PC-9 (cell line): ENCODE measurements around the gene DTX1. TPM values are rescaled to one million over a fixed set of nuclear protein-coding genes. Genes with fewer than 3 reads are reported as not detected.

Source experiments
- BruUV-seq: library from RNA; stranded (reverse); fragments of 400-500 nt; replicated peaks from 2 replicates; lab custom pipeline; 2021; lab: Mats Ljungman, UMichigan
- CTCF ChIA-PET: fragments of 300-600 bp; sonication (Branson Sonifier 250); formaldehyde crosslinking; loops from one replicate; lab custom pipeline; 2022; ENCODE audit warnings: antibody characterized with exemption; lab: Charles Lee
- POLR2A ChIA-PET: fragments of 300-600 bp; sonication (Branson Sonifier 250); formaldehyde crosslinking; loops from one replicate; lab custom pipeline; 2022; ENCODE audit warnings: antibody characterized with exemption; ENCODE audit not compliant: unreplicated experiment; lab: Charles Lee
- DNase-seq, 2 experiments: peaks; one replicate each; pipeline versions ENCODE4 v3.0.0 to v3.0.0-alpha.2; 2015 to 2022; ENCODE audit warnings: mixed read lengths in 1 of 2
- H2AFZ ChIP-seq: fragments of 200-600 bp; sonication (generic); 2 replicates; pipeline ENCODE4 v1.8.1; 2017; ENCODE audit warnings: antibody characterized with exemption
- H3F3A ChIP-seq: fragments of 200-600 bp; sonication (generic); 2 replicates; pipeline ENCODE4 v1.8.1; 2017; ENCODE audit warnings: antibody characterized with exemption, mild to moderate bottlenecking, low read depth; ENCODE audit not compliant: insufficient read depth
- H3K27ac ChIP-seq: fragments of 200-600 bp; sonication (generic); 2 replicates; pipeline ENCODE4 v1.6.1; 2016; ENCODE audit warnings: mixed run types
- H3K27me3 ChIP-seq: fragments of 200-600 bp; sonication (generic); 2 replicates; pipeline ENCODE4 v1.6.1; 2016; ENCODE audit warnings: low read depth, mixed run types; ENCODE audit not compliant: insufficient read depth
- H3K36me3 ChIP-seq: fragments of 200-600 bp; sonication (generic); 2 replicates; pipeline ENCODE4 v1.6.1; 2016; ENCODE audit warnings: low read depth, mixed run types
- H3K4me1 ChIP-seq: fragments of 200-600 bp; sonication (generic); replicated peaks from 2 replicates; pipeline ENCODE4 v1.6.1; 2016; ENCODE audit warnings: mixed run types; ENCODE audit not compliant: insufficient read depth
- H3K4me2 ChIP-seq: fragments of 200-600 bp; sonication (generic); 2 replicates; pipeline ENCODE4 v1.6.1; 2017; ENCODE audit warnings: mixed run types
- H3K4me3 ChIP-seq: fragments of 200-600 bp; sonication (generic); 2 replicates; pipeline ENCODE4 v1.6.1; 2016; ENCODE audit warnings: mixed run types
- H3K79me2 ChIP-seq: fragments of 200-600 bp; sonication (generic); 2 replicates; pipeline ENCODE4 v1.6.1; 2017; ENCODE audit warnings: low read depth, mixed run types
- H3K9me2 ChIP-seq: fragments of 200-600 bp; sonication (generic); 2 replicates; pipeline ENCODE4 v1.8.1; 2017; ENCODE audit warnings: mild to moderate bottlenecking; ENCODE audit not compliant: insufficient read depth
- H3K9me3 ChIP-seq: fragments of 200-600 bp; sonication (generic); 2 replicates; pipeline ENCODE4 v1.8.1; 2016; ENCODE audit warnings: low read depth; ENCODE audit not compliant: insufficient read depth
- H4K20me1 ChIP-seq: fragments of 200-600 bp; sonication (generic); 2 replicates; pipeline ENCODE4 v1.8.1; 2017; ENCODE audit not compliant: insufficient read depth
- EZH2 ChIP-seq: fragments of 200-600 bp; sonication (generic); IDR thresholded peaks from 2 replicates; pipeline ENCODE4 v1.8.0; 2017; ENCODE audit warnings: antibody characterized with exemption, low read depth
- intact Hi-C: fragments of 100-400 bp; cut with micrococcal nuclease; formaldehyde crosslinking; loops from one replicate; pipeline ENCODE4 v1.10.0; 2022; ENCODE audit not compliant: unreplicated experiment
- total RNA-seq: library from RNA; stranded (reverse); gene quantifications from 2 replicates; pipeline ENCODE4 v1.2.3, GENCODE V29; 2021
- TF ChIP-seq, protein P1 (sequence below): fragments of 200-600 bp; sonication (generic); conservative IDR thresholded peaks from 2 replicates; pipeline ENCODE4 v1.6.1; 2017; ENCODE audit warnings: mixed run types, antibody characterized with exemption, mild to moderate bottlenecking, moderate library complexity

DTX1 gene
- total RNA-seq, 1 experiment from 2014 or later = 0.13 TPM

DNA sequence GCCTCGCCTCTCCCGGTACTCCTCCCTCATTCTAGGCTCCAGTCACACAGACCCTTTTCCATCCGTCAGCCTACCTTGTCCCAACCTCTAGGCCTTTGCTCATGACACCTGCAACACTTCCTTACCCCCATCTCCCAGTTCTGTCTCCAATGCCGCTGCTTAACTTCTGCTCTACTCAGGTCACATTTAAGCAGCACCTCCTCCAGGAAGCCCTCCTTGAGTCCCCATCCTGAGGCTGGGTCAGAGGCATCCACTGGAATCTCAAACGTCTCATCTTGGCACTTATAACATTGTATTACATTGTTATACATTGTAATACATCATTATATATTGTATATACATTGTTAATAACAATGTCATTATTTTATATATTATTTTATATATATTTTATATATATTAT lies 46.3 kb downstream of the DTX1 start:
- DNase-seq = no peak
- ChIA-PET CTCF (no interaction called here), POLR2A (no interaction called here)
- no peak for TF ChIP-seq EZH2
- TF ChIP-seq, protein P1, sequence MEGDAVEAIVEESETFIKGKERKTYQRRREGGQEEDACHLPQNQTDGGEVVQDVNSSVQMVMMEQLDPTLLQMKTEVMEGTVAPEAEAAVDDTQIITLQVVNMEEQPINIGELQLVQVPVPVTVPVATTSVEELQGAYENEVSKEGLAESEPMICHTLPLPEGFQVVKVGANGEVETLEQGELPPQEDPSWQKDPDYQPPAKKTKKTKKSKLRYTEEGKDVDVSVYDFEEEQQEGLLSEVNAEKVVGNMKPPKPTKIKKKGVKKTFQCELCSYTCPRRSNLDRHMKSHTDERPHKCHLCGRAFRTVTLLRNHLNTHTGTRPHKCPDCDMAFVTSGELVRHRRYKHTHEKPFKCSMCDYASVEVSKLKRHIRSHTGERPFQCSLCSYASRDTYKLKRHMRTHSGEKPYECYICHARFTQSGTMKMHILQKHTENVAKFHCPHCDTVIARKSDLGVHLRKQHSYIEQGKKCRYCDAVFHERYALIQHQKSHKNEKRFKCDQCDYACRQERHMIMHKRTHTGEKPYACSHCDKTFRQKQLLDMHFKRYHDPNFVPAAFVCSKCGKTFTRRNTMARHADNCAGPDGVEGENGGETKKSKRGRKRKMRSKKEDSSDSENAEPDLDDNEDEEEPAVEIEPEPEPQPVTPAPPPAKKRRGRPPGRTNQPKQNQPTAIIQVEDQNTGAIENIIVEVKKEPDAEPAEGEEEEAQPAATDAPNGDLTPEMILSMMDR = no peak
- no TSS peak for BruUV-seq
- H3K4me2 ChIP-seq = no peak overlapping the region
- no peak overlapping the region for H2AFZ ChIP-seq
- no peaks in the 10 kb centered on the region for H3K27me3 ChIP-seq
- intact Hi-C loops = no loop called here
- H3K4me1 ChIP-seq = 0 out of 2 replicates have a peak, but pooled peaks cover 4% of the 10 kb centered on the region
- no peaks in the 10 kb centered on the region for H3K79me2 ChIP-seq
- no peak overlapping the region for H3K27ac ChIP-seq
- no peaks in the 10 kb centered on the region for H3K9me2 ChIP-seq
- H3K4me3 ChIP-seq = no peak overlapping the region
- 0 out of 2 replicates have a peak, but pooled peaks cover 4% of the 10 kb centered on the region for H3K36me3 ChIP-seq
- no peaks in the 10 kb centered on the region for H4K20me1 ChIP-seq
- H3K9me3 ChIP-seq = no peaks in the 10 kb centered on the region
- H3F3A ChIP-seq = peaks cover 14% of the 10 kb centered on the region; the same call in 1 of the 2 replicates

DNA sequence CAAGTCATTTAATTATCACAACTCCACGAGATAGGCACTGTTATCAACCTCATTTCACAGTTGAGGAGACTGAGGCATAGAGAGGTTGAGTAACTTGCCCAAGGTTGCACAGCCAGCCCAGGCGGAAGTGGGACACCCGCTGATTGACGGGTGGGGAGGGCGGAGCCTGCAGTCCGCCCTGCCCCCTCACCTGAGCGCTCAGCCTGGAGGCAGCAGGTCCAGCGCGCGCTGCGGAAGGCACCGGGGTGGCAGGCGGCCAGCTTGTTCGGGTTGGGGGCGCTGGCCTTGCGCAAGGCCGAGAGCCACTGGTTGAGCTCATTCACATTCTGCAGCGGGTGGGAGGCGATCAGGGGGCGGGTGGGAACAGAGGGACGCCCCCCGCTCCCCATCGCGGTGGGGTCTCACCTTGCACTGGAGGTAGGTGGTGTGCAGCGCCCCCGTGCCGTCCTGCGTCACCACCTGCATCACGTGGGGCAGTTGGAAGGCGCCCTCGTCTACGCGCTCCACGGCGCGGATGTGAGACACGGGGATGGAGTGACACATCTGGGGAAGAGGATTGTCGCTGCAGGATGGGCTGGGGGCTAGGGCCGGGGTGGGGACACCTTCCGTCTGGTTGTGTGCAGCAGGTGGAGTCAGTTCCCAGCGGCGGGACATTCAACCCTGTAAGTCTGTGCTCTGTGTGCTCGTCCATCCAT lies 47.4 kb downstream of the DTX1 start:
- BruUV-seq = no TSS peak
- H3F3A ChIP-seq = peaks cover 6% of the 10 kb centered on the region; the same call in 1 of the 2 replicates
- H3K79me2 ChIP-seq = no peaks in the 10 kb centered on the region
- intact Hi-C loops = no loop called here
- 0 out of 2 replicates have a peak, but pooled peaks cover 1% of the 10 kb centered on the region for H3K4me1 ChIP-seq
- H2AFZ ChIP-seq = no peak overlapping the region
- TF ChIP-seq, protein P1 = no peak
- TF ChIP-seq EZH2 = no peak
- ChIA-PET POLR2A (no interaction called here), CTCF (interaction anchor here (0.6 kb wide), 2 partner anchors 45 to 49 kb away, joined by 6 to 7 read pairs; partner anchors contain the start of gene CFAP73)
- DNase-seq = no peak
- no peak overlapping the region for H3K4me2 ChIP-seq
- 0 out of 2 replicates have a peak, but pooled peaks cover 4% of the 10 kb centered on the region for H3K36me3 ChIP-seq
- no peak overlapping the region for H3K4me3 ChIP-seq
- no peaks in the 10 kb centered on the region for H3K9me3 ChIP-seq
- no peaks in the 10 kb centered on the region for H4K20me1 ChIP-seq
- H3K27ac ChIP-seq = no peak overlapping the region
- H3K9me2 ChIP-seq = no peaks in the 10 kb centered on the region
- no peaks in the 10 kb centered on the region for H3K27me3 ChIP-seq

DNA sequence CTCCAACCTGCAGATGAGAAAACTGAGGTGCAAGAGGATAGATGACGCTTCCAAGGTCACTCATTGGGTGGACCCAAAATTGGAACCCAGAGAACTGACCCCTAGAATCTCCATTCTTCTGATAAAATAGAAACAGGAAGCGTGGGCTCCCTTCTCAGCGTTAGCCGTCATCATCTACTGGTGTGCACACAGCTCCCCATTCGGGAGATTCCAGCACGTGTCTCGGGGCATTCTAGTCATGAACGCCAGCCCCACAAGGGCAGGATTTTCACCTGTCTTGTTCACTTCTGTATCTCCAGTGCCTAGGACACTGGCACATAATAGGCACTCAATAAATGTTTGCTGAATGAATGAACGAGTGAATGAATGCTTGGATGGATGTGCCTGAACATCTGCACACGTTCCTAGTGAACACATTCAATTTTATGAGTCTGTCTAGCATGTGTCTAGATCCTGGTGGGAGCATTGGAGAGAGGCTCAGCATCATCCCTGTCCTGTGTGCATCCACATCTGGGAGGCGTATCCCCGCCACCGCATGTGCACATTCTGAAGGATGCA lies 48.5 kb downstream of the DTX1 start:
- TF ChIP-seq, protein P1 = no peak
- no peak for TF ChIP-seq EZH2
- ChIA-PET CTCF (no interaction called here), POLR2A (no interaction called here)
- H4K20me1 ChIP-seq = no peaks in the 10 kb centered on the region
- no peaks in the 10 kb centered on the region for H3K79me2 ChIP-seq
- H3F3A ChIP-seq = no peaks in the 10 kb centered on the region
- no peak overlapping the region for H2AFZ ChIP-seq
- no peak for DNase-seq
- H3K4me1 ChIP-seq = no peaks in the 10 kb centered on the region
- no peaks in the 10 kb centered on the region for H3K9me3 ChIP-seq
- BruUV-seq = no TSS peak
- H3K36me3 ChIP-seq = no peaks in the 10 kb centered on the region
- no peak overlapping the region for H3K4me3 ChIP-seq
- no peak overlapping the region for H3K27ac ChIP-seq
- H3K4me2 ChIP-seq = no peak overlapping the region
- H3K27me3 ChIP-seq = no peaks in the 10 kb centered on the region
- intact Hi-C loops = no loop called here
- no peaks in the 10 kb centered on the region for H3K9me2 ChIP-seq
